ENCODE measurements around the gene TMPRSS3.
A peak's percentile ranks its signal among the peaks of the same experiment; 100 is the strongest.

The TMPRSS3 gene

GRCh38 chr21:42439284-42440186, 43.7 kb upstream of the TMPRSS3 start:
- CTCF ChIA-PET: no interaction called here
- Histone ChIP-seq H3K4me1 (ENCODE audit: control insufficient read depth, insufficient read depth, low read length) (no peaks in the 10 kb centered on the region), H3K36me3 (ENCODE audit: control insufficient read depth in 2 of 2, insufficient read depth in 1 of 2, low read length in 2 of 2) (no peaks in the 10 kb centered on the region), H3K4me3 (ENCODE audit: low read depth, low read length) (no peak overlapping the region), H3K9me3 (ENCODE audit: control insufficient read depth, insufficient read depth, low read depth, low read length) (no peaks in the 10 kb centered on the region), H3K27ac (ENCODE audit: extremely low read depth, low read depth, low read length) (no peak overlapping the region)
- POLR2A ChIA-PET: no interaction called here
- TF ChIP-seq ZBTB49 (tag by site-specific recombination; IDR thresholded peaks at IDR 0.05; ENCODE audit: low read depth) (no peak), ZNF311 (tag by site-specific recombination; IDR thresholded peaks at IDR 0.05; ENCODE audit: borderline replicate concordance) (peak; percentile 26; the same call in 1 of the 2 replicates), ZNF155 (tag by site-specific recombination; IDR thresholded peaks at IDR 0.05) (0 out of 2 replicates have a peak, but pooled peaks have one; percentile 56), ZNF239 (tag by site-specific recombination; IDR thresholded peaks at IDR 0.05) (peak; percentile 75; the same call in 1 of the 2 replicates), ZNF621 (tag by site-specific recombination; IDR thresholded peaks at IDR 0.05) (peak; percentile 48; the same call in 1 of the 2 replicates), ZNF548 (tag by site-specific recombination; IDR thresholded peaks at IDR 0.05) (no peak), ZNF837 (tag by site-specific recombination; IDR thresholded peaks at IDR 0.05) (no peak), ZBTB44 (tag by site-specific recombination; IDR thresholded peaks at IDR 0.05) (no peak), ZNF501 (tag by site-specific recombination; IDR thresholded peaks at IDR 0.05) (no peak), ZEB2 (tag by site-specific recombination; IDR thresholded peaks at IDR 0.05) (no peak), ZNF146 (tag by site-specific recombination; IDR thresholded peaks at IDR 0.05) (no peak), ZNF148 (tag by site-specific recombination; IDR thresholded peaks at IDR 0.05; ENCODE audit: borderline replicate concordance) (0 out of 2 replicates have a peak, but pooled peaks have one; percentile 71), ZBTB21 (tag by site-specific recombination; IDR thresholded peaks at IDR 0.05) (no peak), ZNF488 (tag by site-specific recombination; IDR thresholded peaks at IDR 0.05) (0 out of 2 replicates have a peak, but pooled peaks have one; percentile 36), ZNF266 (tag by site-specific recombination; IDR thresholded peaks at IDR 0.05; ENCODE audit: low read depth) (peak; percentile 68), EGR2 (tag by site-specific recombination; IDR thresholded peaks at IDR 0.05; ENCODE audit: low read depth) (peak; percentile 100), ZNF473 (tag by site-specific recombination; IDR thresholded peaks at IDR 0.05) (peak; percentile 73; the same call in 1 of the 2 replicates), ZNF112 (tag by site-specific recombination; IDR thresholded peaks at IDR 0.05) (0 out of 2 replicates have a peak, but pooled peaks have one; percentile 34), ZNF513 (tag by site-specific recombination; IDR thresholded peaks at IDR 0.05) (no peak), ZNF157 (tag by site-specific recombination; IDR thresholded peaks at IDR 0.05) (0 out of 2 replicates have a peak, but pooled peaks have one; percentile 14), ZNF791 (tag by site-specific recombination; IDR thresholded peaks at IDR 0.05) (peak; percentile 43; the same call in 1 of the 2 replicates), ZNF274 (IDR thresholded peaks at IDR 0.05; ENCODE audit: low read length) (no peak), ZNF274 (tag by site-specific recombination; IDR thresholded peaks at IDR 0.05; ENCODE audit: borderline replicate concordance) (peak; percentile 57; the same call in 1 of the 2 replicates), KLF9 (tag by site-specific recombination; IDR thresholded peaks at IDR 0.05; ENCODE audit: low read depth) (peak; percentile 42; the same call in 1 of the 2 replicates), ZNF18 (tag by site-specific recombination; IDR thresholded peaks at IDR 0.05) (0 out of 2 replicates have a peak, but pooled peaks have one; percentile 48)
